LNCaP clone FGC (cell line): Measurements from ENCODE around the gene CBL.

ENCODE experiments used
- DNase-seq: peaks from one replicate; pipeline ENCODE4 v3.0.0-alpha.2; 2011; ENCODE audit warnings: low read depth
- H3K4me3 ChIP-seq: 2 replicates; pipeline ENCODE4 v1.5.1; 2011; ENCODE audit warnings: mild to moderate bottlenecking, low read depth, low read length, control low read depth
- CTCF ChIP-seq: IDR thresholded peaks from 2 replicates; pipeline ENCODE4 v1.5.1; 2012; ENCODE audit warnings: mild to moderate bottlenecking; ENCODE audit not compliant: control insufficient read depth, insufficient read depth; ENCODE audit errors: extremely low read depth

The CBL gene

DNA sequence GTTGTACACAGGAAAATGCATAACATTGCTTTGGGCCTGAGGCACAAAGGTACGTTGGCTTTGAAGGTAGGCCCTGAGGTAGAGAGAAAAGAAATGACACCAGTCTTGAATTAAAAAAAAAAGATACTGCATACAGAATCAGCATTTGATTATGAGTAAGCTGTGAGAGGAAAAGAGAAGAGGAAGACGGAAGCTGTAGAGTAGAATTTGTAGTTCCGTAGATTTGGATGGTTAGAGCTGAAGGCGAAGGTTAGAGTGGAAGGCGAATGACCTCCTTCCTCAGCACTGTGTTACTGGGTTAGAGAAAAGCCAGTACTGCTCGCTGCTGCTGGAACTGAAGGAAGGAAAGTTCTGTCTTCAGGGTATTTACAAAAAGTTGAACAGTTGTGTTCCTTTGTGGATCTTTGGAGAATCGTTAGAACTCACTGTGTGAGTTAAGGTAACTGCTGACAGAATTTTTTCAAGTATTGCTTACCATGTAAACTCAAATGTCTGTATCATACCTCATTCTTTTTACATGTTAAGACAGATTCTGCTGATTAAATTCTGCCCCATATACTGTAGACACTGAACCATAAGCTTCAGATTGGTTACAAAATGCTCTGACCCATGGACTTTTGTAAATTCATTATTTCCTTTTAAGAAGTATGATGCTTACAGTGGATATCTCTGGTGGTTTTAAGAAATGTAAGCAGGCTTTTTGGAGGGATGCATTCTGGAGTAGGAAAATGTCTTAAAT is 60.5 kb downstream of the CBL start:
- TF ChIP-seq CTCF = no peak
- no peak overlapping the region for H3K4me3 ChIP-seq
- DNase-seq = no peak

DNA sequence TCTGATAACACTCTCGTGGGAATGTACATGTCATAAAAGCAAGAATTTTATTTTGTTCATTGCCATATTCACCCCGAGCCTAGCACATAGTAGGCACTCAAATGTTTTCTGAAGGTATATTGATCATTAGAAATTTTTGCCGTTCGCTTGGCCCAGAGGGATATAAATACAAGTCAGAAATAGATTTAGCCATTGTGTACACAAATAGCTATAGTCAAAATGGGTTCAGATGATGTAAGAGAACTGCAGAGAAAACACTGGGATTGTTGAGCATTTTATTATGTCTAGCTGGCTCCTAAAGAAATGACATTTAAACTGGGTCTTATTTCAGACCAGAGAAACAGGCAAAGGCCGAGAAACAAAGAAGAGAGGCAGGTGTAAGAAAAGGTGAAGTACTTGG is 61.5 kb downstream of the CBL start:
- no peak for DNase-seq
- no peak for TF ChIP-seq CTCF

GRCh38 chr11:119273721-119274120 is 67.6 kb downstream of the CBL start:
- no peak overlapping the region for H3K4me3 ChIP-seq
- no peak for TF ChIP-seq CTCF
- DNase-seq = no peak

More for the DNA sequence above, 61.5 kb downstream of the CBL start:
- no peak overlapping the region for H3K4me3 ChIP-seq

- TF ChIP-seq CTCF = no peak
- H3K4me3 ChIP-seq = no peak overlapping the region
- DNase-seq = no peak
Measured at GRCh38 chr11:119277660-119278059, 71.5 kb downstream of the CBL start.

DNA sequence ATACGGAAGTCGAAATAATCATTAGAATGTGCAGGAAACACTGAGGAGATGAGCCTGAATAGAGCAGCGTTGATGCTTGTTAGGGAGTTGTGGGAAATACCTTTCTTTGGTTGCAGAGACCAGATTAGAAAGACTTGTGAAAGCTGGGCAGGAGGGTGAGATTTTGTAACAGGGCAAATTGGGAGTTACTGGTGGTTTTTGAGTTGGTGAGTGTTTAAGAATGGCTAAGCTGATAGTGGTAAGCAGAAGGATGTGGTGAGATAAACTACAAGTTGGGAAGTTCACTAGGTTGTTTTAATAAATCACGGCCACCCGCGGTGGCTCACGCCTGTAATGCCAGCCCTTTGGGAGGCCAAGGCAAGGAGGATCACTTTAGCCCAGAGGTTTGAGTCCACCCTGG is 76.4 kb downstream of the CBL start:
- no peak overlapping the region for H3K4me3 ChIP-seq
- TF ChIP-seq CTCF = no peak
- DNase-seq = no peak

DNA sequence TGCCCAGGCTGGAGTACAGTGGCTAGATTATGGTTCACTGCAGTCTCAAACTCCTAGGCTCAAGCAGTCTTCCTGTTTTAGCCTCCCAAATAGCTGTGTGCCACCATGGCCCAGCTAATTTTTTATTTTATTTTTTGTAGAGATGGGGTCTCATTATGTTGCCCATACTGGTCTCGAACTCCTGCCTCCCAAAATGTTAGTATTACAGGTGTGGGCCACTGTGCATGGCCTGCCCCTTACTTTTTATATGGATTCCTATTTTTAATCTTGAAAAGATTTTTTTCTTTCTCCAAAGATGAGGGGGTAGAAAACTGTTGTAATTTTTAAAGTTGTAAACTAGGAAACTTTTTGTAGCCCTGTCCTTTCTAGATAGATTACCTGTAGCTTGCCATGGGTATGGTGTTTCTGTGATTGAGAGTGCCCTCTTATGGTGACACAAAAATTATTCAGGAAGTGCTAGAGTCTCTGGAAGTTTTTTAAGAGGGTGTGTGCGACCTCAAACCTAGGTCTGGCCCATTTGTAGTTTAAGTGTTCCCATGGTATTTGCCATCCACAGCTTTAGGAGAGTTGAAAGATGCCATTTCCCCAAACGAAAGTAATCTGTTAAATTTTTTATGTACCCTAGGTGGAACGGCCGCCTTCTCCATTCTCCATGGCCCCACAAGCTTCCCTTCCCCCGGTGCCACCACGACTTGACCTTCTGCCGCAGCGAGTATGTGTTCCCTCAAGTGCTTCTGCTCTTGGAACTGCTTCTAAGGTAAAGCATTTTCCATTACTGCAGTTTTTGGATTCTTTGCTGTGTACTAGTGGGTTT is 78.4 kb downstream of the CBL start:
- H3K4me3 ChIP-seq = no peak overlapping the region
- peak; percentile 62 for TF ChIP-seq CTCF
- DNase-seq = peak; percentile 10
